NCI-H187 treated with DMSO at 0.1 percent for 48 hours (cell line): ENCODE results near the gene CACTIN.

Experiments
- DNase-seq: peaks from one replicate; lab custom pipeline; 2025; lab: John Stamatoyannopoulos, UW

The CACTIN gene

GRCh38 chr19:3609779-3610719 is 16.5 kb downstream of the CACTIN start:
- DNase-seq = no peak

DNA sequence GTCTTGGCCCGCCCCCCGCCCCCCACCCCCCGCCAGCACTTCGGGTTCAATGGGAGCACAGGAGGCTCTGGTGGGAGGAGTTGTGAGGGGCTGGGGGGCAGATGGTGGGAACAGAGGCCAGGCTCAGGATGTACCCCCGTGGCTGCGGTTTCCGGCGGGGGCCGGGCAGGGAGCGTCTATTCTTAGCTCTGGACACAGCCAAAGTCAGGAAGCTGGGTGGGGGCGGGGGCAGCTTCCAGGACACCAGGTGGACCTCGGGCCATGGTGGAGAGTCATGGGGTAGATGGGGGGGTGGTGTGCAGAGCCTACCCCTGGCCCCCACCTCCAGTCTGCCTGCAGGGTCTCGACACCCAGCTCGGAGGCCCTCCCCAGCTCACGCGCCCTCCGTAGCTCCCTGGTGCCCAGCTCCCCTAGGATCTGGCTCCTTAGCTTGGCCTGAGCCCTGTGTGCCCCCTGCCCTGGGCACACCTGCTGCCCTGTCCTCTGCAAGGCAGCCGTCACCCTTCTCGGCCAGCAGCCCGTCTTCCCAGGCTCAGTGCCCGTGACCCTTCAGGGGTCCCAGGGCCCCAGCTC is 17.8 kb downstream of the CACTIN start:
- no peak for DNase-seq

DNA sequence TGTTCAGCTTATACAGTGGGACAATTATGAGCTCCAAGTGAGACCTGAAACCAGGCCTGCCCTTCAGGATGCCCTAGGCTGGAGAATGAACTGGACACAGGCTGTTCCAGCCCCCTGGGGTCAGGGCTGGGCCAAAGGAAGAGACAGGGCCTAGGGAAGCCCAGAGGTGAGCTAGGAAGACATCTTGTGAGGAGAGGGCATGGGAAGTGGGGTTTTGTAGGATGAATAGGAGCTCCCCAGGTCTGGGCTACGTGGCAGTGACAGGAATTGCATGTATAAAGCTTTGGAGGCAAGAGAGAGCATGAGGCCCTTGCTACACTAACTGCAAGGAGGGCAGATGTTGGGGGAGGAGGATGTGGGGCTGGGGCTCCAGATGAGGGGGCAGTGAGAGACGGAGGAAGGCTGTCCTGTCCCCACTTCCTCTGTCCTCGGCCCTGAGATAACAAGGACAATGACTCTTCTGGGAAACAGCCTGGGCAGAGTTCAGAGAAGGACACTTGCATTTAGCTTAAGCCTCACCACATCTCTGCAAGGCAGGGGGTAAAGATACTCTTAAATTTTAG is 18.4 kb downstream of the CACTIN start:
- DNase-seq = no peak

DNA sequence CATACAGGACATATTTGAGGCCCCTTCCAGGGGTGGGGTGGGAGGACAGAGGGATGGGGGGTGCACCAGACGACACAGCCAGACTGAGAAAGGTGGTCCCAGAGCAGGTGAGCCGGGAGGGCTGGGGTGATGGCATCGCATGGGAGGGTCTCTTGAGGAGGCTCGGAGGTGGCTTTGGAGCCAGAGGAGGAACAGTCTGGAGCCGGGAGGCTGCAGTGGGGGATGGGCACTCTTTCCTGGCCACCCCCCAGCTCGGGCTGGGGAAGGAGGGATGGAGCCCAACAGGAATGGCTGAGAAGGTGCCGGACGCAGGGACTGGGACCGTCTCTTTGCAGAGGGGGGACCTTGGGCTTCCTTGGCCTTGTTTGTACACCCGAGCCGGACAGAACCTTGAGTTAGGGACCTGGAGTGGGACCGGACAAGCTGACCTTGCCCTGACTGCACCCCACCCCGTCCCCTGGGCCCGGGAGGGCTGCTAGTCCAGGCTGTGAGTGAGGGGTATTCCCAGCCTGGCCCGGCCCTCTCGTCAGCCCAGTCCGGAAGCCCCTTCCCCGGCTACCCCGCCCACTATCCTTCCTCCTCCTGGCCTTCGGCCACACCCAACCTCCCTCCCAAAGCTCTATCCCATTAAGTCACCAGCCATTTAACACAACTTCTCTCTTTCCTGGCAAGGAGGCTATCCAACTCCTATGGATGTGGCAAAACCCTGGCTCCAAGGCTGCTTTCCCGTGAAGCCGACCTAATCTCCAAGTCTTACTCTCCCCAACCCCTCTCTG is 19.1 kb downstream of the CACTIN start:
- DNase-seq = no peak

DNA sequence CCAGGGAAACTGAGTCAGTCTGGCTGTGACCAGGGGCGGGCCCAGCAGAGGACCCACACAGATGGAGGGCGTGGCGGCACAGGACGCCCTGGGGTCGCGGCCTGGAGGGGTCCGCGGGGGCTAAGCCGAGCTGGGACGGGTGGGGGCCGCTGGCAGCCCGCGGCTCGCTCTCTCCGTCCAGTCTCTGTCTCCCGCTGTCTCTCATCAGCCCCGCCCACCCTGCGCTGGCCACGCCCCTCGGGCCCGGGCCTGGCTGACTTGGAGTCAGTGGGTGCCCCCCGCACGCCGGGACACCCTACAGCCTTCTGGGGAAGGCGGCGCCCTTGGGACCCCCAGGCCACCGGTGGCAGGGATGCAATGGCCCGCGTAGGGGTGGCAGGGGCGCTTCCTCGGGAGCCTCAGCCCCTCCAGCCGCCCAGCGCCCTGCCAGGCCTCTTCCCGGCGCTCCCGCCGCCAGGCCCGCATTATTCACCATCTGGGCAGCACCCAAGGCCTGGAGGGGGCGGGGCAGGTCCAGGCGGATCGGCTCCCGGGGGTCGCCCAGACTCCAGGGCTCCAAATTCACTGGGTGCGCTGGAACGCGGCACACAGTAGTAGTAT is 19.8 kb downstream of the CACTIN start, which contains the start of gene TBXA2R:
TBXA2R (minus strand) TSS at position 186 of the 600 bp plus-strand sequence. CDS start 6,241 bp downstream, outside the sequence.
- no peak for DNase-seq

GRCh38 chr19:3606174-3606689 is 20.4 kb downstream of the CACTIN start:
- DNase-seq = no peak

DNA sequence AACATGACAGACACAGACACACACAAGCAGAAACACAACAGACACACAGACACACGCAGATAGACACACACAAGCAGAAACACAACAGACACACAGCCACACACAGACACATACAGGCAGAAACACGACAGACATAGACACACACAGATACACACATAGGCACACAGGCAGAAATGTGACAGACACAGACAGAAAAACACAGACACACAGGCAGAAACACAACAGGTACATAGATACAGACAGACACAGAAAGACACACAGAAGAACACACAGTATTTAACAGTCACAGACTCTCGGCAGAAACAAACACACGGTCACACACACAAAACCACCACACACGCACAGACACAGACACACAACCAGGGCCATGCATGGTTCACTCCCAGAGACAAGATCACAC is 20.8 kb downstream of the CACTIN start:
- no peak for DNase-seq

GRCh38 chr19:3605361-3605760 is 21.2 kb downstream of the CACTIN start:
- DNase-seq = no peak

GRCh38 chr19:3604987-3605343 is 21.6 kb downstream of the CACTIN start:
- no peak for DNase-seq

GRCh38 chr19:3604227-3604986 is 22.2 kb downstream of the CACTIN start:
- no peak for DNase-seq

DNA sequence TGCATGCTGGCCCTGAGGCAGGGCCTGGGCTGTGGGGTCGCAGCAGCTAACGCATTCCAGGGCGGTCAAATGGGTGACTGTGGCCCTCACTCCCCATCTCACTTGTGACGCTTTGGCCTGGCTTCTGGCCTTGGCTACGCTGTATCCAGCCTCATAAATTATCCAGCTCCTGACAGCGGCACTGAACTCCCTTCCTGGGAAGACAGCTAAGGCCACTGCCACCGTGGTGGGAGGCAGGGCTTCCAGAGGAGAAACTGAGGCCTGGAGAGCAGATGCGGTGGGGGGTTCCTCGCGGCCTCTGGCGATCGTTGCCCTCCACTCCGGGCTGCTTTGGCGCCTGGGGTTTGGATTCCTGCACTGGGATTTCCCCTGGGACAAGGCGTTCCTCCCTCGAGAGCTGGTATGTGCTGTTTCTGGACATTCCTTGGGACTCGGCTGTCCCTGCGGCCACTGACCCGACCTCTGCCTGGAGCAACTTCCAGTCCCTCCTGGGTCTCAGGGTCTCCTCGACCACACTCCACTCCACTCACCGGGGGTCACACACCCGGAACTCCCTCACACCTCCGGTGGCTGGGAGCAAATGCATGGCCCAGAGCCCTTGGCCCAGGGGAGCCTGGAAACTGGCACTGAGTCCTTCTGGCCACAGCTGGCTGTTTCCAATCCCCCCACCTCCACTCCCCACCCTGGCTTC is 23.3 kb downstream of the CACTIN start:
- DNase-seq = no peak

DNA sequence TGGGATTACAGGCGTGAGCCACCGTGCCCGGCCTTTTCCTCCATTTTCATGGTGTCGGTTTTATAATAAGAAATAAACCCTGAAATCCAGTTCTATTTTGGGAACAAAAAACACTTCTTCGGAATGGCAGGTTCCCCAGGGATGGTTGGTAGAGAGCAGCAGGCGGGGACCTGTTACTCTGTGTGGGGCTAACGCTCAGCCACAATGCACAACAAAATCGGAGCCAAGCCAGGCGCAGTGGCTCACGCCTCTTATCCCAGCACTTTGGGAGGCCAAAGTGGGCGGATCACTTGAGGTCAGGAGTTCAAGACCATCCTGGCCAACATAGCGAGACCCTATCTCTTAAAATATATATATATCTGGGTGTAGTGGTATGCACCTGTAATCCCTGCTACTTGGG is 25.6 kb downstream of the CACTIN start:
- no peak for DNase-seq

- no peak for DNase-seq
Measured at GRCh38 chr19:3599776-3600187, 26.8 kb downstream of the CACTIN start.

- DNase-seq = no peak
Measured at GRCh38 chr19:3595521-3596061, 31.0 kb downstream of the CACTIN start.

DNA sequence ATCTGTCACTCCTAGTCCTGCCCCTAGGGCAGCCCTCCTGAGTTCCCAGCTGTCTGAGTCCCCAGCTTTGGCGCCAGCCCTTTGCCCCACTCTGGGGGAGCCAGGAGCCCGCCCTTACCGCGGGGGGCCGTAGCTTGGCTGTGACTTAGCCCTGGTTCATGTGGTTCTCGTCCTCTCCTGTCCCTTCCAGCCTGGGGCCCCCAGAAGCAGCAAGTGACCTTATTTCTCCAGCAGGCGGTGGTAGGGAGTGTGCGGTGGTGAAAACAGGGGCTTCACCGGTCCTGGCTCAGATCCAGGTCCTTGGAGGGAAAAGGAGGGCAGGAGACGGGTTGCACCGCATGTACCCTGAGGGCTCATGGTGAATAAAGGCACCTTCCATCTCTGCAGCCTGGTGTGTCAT is 33.4 kb downstream of the CACTIN start:
- no peak for DNase-seq

- DNase-seq = no peak
Measured at GRCh38 chr19:3591876-3592613, 34.5 kb downstream of the CACTIN start.

DNA sequence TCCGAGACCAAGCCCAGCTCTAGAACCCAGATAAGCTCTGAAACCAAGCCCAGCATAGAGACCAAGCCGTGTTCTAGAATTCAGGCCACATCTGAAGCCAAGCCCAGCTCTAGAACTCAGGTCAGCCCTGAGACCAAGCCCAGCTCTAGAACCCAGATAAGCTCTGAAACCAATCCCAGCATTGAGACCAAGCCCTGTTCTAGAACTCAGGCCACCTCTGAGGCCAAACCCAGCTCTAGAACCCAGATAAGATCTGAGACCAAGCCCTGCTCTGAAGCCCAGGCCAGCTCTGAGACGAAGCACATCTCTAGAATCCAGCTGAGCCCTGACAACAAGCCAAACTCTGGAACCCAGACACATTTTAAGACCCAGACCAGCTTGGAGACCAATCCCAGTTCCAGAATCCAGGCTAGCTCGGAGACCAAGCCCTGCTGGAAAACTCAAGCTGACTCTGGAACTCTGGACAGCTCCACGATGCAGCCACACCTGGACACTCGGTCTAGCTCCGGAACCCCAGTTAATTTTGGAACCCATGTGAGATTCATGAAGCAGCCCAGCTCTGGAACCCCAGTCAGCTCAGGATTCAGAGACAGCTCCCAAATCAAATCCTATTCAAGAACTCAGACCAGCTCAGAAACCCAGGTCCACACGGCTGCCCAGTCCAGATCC is 35.5 kb downstream of the CACTIN start:
- no peak for DNase-seq

DNA sequence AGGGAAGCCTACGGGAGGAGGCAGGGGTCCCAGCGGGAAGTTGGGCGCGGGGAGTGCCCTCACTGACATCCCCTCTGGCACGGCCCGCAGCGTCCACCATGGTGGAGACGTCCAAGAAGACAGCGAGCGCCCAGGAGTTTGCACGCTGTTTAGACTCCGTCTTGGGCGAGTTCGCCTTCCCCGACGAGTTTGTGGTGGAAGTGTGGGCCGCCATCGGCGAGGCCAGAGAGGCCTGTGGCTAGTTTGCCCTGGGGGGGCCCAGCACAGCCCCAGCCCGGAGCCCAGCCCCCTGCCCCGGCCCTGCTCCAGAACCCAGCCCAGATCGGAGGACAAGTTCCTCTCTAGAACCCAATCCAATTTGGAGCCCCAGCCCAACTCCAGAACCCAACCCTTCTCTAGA is 36.6 kb downstream of the CACTIN start:
- no peak for DNase-seq

GRCh38 chr19:3589439-3589838 is 37.2 kb downstream of the CACTIN start:
- DNase-seq = no peak
